ENCODE data around the gene GABBR2. TPM values are rescaled to one million over a fixed set of nuclear protein-coding genes. Genes with fewer than 3 reads are reported as not detected.

GABBR2 gene
- total and polyA plus RNA-seq, 2 donors (not counting 1 experiment from before 2014, with no cell fraction given) = 0.03 TPM; not detected in 1

DNA sequence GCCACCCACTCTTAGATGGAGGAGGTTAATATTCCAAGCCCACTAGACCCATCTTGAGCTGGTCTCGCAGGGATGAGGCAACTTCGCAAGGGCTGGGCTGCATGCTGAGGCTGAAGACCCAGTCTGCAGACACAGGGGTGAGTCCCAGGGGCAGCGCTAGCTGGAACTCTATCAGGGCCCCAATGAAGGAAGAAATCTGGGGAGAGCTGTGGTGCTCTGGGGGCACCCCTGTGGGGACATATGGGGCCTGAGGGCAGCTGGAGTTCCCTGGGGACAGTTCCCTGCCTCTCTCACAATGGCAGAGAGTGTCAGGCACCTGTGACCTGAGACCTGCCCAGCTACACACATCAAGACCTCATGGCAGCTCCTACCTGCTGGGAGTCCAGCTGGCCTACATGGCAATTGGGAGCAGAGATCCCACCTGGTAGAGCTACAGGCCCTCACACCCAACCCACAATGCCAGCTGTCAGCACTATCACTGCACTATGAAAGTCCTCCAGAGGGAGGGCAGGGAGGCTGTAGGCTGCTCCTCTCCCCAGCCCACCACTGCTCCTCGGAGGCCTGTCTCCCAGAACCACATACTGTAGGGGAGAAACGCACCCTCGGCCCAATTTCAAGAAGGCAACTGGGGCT is 202.2 kb downstream of the GABBR2 start:
- no peak for TF ChIP-seq EZH2 (IDR thresholded peaks at IDR 0.05; ENCODE audit: borderline replicate concordance, insufficient read depth, low read depth, low read length, poor library complexity, severe bottlenecking)
- TF ChIP-seq, protein P1, sequence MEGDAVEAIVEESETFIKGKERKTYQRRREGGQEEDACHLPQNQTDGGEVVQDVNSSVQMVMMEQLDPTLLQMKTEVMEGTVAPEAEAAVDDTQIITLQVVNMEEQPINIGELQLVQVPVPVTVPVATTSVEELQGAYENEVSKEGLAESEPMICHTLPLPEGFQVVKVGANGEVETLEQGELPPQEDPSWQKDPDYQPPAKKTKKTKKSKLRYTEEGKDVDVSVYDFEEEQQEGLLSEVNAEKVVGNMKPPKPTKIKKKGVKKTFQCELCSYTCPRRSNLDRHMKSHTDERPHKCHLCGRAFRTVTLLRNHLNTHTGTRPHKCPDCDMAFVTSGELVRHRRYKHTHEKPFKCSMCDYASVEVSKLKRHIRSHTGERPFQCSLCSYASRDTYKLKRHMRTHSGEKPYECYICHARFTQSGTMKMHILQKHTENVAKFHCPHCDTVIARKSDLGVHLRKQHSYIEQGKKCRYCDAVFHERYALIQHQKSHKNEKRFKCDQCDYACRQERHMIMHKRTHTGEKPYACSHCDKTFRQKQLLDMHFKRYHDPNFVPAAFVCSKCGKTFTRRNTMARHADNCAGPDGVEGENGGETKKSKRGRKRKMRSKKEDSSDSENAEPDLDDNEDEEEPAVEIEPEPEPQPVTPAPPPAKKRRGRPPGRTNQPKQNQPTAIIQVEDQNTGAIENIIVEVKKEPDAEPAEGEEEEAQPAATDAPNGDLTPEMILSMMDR (IDR thresholded peaks at IDR 0.05) = no peak
- Mint-ChIP-seq H3K4me3 (no peak overlapping the region), H3K27me3 (peaks cover 11% of the 10 kb centered on the region), H3K9me3 (ENCODE audit: insufficient read depth) (peaks cover 3% of the 10 kb centered on the region), H3K27ac (no peak overlapping the region), H3K4me1 (no peaks in the 10 kb centered on the region)
- H3K36me3 ChIP-seq (replicated peaks in 1 of 2; ENCODE audit: control extremely low read depth in 1 of 2, control insufficient read depth in 1 of 2, extremely low read depth in 1 of 2, insufficient read depth in 2 of 2, low read length in 1 of 2) = no peaks in the 10 kb centered on the region
- H3K4me2 ChIP-seq (replicated peaks; ENCODE audit: low read depth, low read length, poor library complexity, severe bottlenecking) = no peak overlapping the region
- no peaks in the 10 kb centered on the region for H3K79me2 ChIP-seq (ENCODE audit: control insufficient read depth, insufficient read depth, low read length)
- H3K9me3 ChIP-seq (ENCODE audit: control extremely low read depth in 1 of 3, control insufficient read depth in 2 of 3, insufficient read depth in 1 of 3, low read length in 2 of 3) = peaks cover 0 to 3% (median 0%) of the 10 kb centered on the region in 3 donors
- no peak overlapping the region for H3K4me3 ChIP-seq (ENCODE audit: control extremely low read depth in 1 of 5, extremely low read depth in 1 of 5, insufficient read depth in 1 of 5, low read depth in 2 of 5, low read length in 4 of 5)
- no peak overlapping the region for H2AFZ ChIP-seq (ENCODE audit: insufficient read depth, low read depth, low read length, poor library complexity, severe bottlenecking)
- H3K9ac ChIP-seq (ENCODE audit: low read length) = no peak overlapping the region
- H3K4me1 ChIP-seq (ENCODE audit: control insufficient read depth in 2 of 2, insufficient read depth in 2 of 2, low read length in 2 of 2) = no peaks in the 10 kb centered on the region
- no peaks in the 10 kb centered on the region for H4K20me1 ChIP-seq (ENCODE audit: control insufficient read depth, insufficient read depth, low read length, poor library complexity, severe bottlenecking)
- ChIA-PET POLR2A (no interaction called here), CTCF (no interaction called here)
- WGBS (ENCODE audit: insufficient coverage) = 98% methylated on average over 4 of the region's 6 CpGs
- intact Hi-C loops (cut with micrococcal nuclease) = no loop called here
- ATAC-seq (ENCODE audit: low read depth) = no peak
- DNase-seq = no peak
- peaks cover 0 to 3% (median 0%) of the 10 kb centered on the region in 4 experiments for H3K27me3 ChIP-seq (replicated peaks in 1 of 4; ENCODE audit: control extremely low read depth in 1 of 4, control insufficient read depth in 3 of 4, insufficient read depth in 4 of 4, low read length in 3 of 4)
- H3K27ac ChIP-seq (ENCODE audit: low read length in 2 of 2) = no peak overlapping the region

All from B cell (primary cell).